K562 (cell line): ENCODE data around the gene ALPK1. TPM values are rescaled to one million over a fixed set of nuclear protein-coding genes. Genes with fewer than 3 reads are reported as not detected.

Source experiments
- ATAC-seq: fragments of 200-7000 bp; cut with Tn5 transposase; 3 replicates; pipeline ENCODE4 v1.9.1; 2020; ENCODE audit warnings: moderate library complexity
- BruUV-seq: library from RNA; stranded (reverse); fragments of 400-500 nt; replicated peaks from 2 replicates; lab custom pipeline; 2021; lab: Mats Ljungman, UMichigan
- CTCF ChIA-PET: fragments of 300-600 bp; formaldehyde crosslinking; extraction: SDS; loops from one replicate; lab custom pipeline; 2021; ENCODE audit warnings: low intra/inter-chr PET ratio; lab: Yijun Ruan, JAX
- POLR2A ChIA-PET: fragments of 300-600, 350-650 bp; sonication (Branson Sonifier 250); formaldehyde crosslinking; extraction: SDS; loops from one replicate; lab custom pipeline; 2021; ENCODE audit warnings: antibody characterized with exemption, inconsistent platforms; lab: Yijun Ruan, JAX
- DNase-seq, 4 experiments: peaks; one replicate each; pipeline versions ENCODE4 v3.0.0 to v3.0.0-alpha.2; 2011 to 2018; ENCODE audit warnings: low spot score in 3 of 4, mixed read lengths in 3 of 4; ENCODE audit errors: extremely low read depth in 1 of 4
- FAIRE-seq: peaks from 2 replicates; lab custom pipeline; 2011; peaks lifted over from hg19 to GRCh38; lab: Jason Lieb, UNC
- H2AFZ ChIP-seq: 2 replicates; pipeline ENCODE4 v1.6.0; 2011; ENCODE audit warnings: low read depth, low read length, control low read depth, inconsistent platforms
- H3K27ac ChIP-seq: fragments of 200-600 bp; 3 replicates; pipeline ENCODE4 v1.8.0; 2011; ENCODE audit warnings: low read depth, mild to moderate bottlenecking, control low read depth, inconsistent platforms, low read length, moderate library complexity, mixed read lengths; ENCODE audit errors: extremely low read depth
- H3K27me3 ChIP-seq, 2 experiments: fragments of 300-600 bp in 1 of 2; 2 replicates in 1 of 2; 3 replicates in 1 of 2; pipeline versions ENCODE4 v1.6.0 to v1.8.0; 2011; ENCODE audit warnings: inconsistent platforms in 2 of 2, low read length in 2 of 2, mild to moderate bottlenecking in 1 of 2, mixed read lengths in 1 of 2, moderate library complexity in 1 of 2; ENCODE audit not compliant: control insufficient read depth in 2 of 2, insufficient read depth in 2 of 2
- H3K36me3 ChIP-seq: fragments of 300-600 bp; 3 replicates; pipeline ENCODE4 v1.8.0; 2011; ENCODE audit warnings: mild to moderate bottlenecking, low read length, inconsistent platforms; ENCODE audit not compliant: control insufficient read depth, insufficient read depth
- H3K4me1 ChIP-seq, 2 experiments: fragments of 200-600 bp in 1 of 2; replicated peaks in 1 of 2; 2 replicates in 1 of 2; 3 replicates in 1 of 2; pipeline versions ENCODE4 v1.5.1 to v1.8.0; 2011; ENCODE audit warnings: inconsistent platforms in 2 of 2, low read length in 2 of 2, mild to moderate bottlenecking in 1 of 2, mixed read lengths in 1 of 2, moderate library complexity in 1 of 2; ENCODE audit not compliant: control insufficient read depth in 2 of 2, insufficient read depth in 2 of 2
- H3K4me2 ChIP-seq: 2 replicates; pipeline ENCODE4 v1.6.1; 2011; ENCODE audit warnings: low read length, control low read depth, inconsistent platforms, mixed read lengths; ENCODE audit not compliant: insufficient read depth
- H3K4me3 ChIP-seq: fragments of 200-600 bp; sonication (generic), shearing (Covaris generic); 2 replicates; pipeline ENCODE4 v1.5.1; 2016; ENCODE audit warnings: control low read depth, inconsistent platforms
- H3K79me2 ChIP-seq: fragments of 200-600 bp; 3 replicates; pipeline ENCODE4 v1.8.0; 2011; ENCODE audit warnings: low read length, inconsistent platforms; ENCODE audit not compliant: control insufficient read depth, insufficient read depth
- H3K9ac ChIP-seq, 2 experiments: 2 replicates each; pipeline versions ENCODE4 v1.6.0 to v1.6.1; 2011; ENCODE audit warnings: low read depth in 2 of 2, low read length in 2 of 2, control low read depth in 1 of 2, inconsistent platforms in 1 of 2, mild to moderate bottlenecking in 1 of 2, mixed read lengths in 1 of 2; ENCODE audit not compliant: insufficient read depth in 1 of 2
- H3K9me1 ChIP-seq: one replicate; pipeline ENCODE4 v1.6.0; 2011; ENCODE audit warnings: inconsistent platforms, mild to moderate bottlenecking, low read length, moderate library complexity; ENCODE audit not compliant: control insufficient read depth, insufficient read depth
- H3K9me3 ChIP-seq: replicated peaks from 2 replicates; pipeline ENCODE4 v1.5.1; 2011; ENCODE audit warnings: low read depth, low read length, inconsistent platforms; ENCODE audit not compliant: control insufficient read depth, insufficient read depth
- H4K20me1 ChIP-seq: replicated peaks from 2 replicates; pipeline ENCODE4 v1.6.1; 2011; ENCODE audit warnings: low read length, inconsistent platforms, mixed read lengths; ENCODE audit not compliant: control insufficient read depth, insufficient read depth
- CTBP1 ChIP-seq: fragments of 450-650 bp; IDR thresholded peaks from 2 replicates; pipeline ENCODE4 v1.6.1; 2016; ENCODE audit warnings: borderline replicate concordance
- ESRRA ChIP-seq: fragments of 450-650 bp; IDR thresholded peaks from 2 replicates; pipeline ENCODE4 v1.6.1; 2014; ENCODE audit warnings: low read depth, mild to moderate bottlenecking, moderate library complexity, borderline replicate concordance
- ESRRB ChIP-seq: fragments of 250-450 bp; sonication (Bioruptor Pico); IDR thresholded peaks from 2 replicates; pipeline ENCODE4 v1.5.0; 2020; ENCODE audit warnings: mild to moderate bottlenecking, moderate library complexity, borderline replicate concordance
- OTX1 ChIP-seq: fragments of 450-650 bp; formaldehyde crosslinking; IDR thresholded peaks from 2 replicates; pipeline ENCODE4 v1.4.0; 2022; ENCODE audit warnings: mild to moderate bottlenecking
- PHF20 ChIP-seq: fragments of 450-650 bp; IDR thresholded peaks from 2 replicates; pipeline ENCODE4 v1.6.1; 2018; ENCODE audit not compliant: partially characterized antibody
- SMARCB1 ChIP-seq: IDR thresholded peaks from 2 replicates; pipeline ENCODE4 v1.6.1; 2011; ENCODE audit warnings: improper control_type of control experiment, low read depth; ENCODE audit not compliant: insufficient read length
- ZNF212 ChIP-seq: fragments of 450-650 bp; formaldehyde crosslinking; IDR thresholded peaks from 2 replicates; pipeline ENCODE4 v1.4.0; 2020; ENCODE audit warnings: mild to moderate bottlenecking
- ZNF282 ChIP-seq: sonication (generic); formaldehyde crosslinking; IDR thresholded peaks from 2 replicates; pipeline ENCODE4 v1.8.1; 2023; ENCODE audit warnings: missing genetic modification reagents
- ZNF79 ChIP-seq: fragments of 250-450 bp; sonication (Bioruptor Pico); IDR thresholded peaks from 2 replicates; pipeline ENCODE4 v1.4.0; 2020; ENCODE audit warnings: low read depth, mild to moderate bottlenecking, moderate library complexity
- ZSCAN29 ChIP-seq: fragments of 450-650 bp; IDR thresholded peaks from 2 replicates; pipeline ENCODE4 v1.6.1; 2017
- WGBS: fragments of 100-300 bp; shearing (Covaris generic); methylation state at CpG from one replicate; pipeline ENCODE4 v1.1.6; 2016; ENCODE audit warnings: low coverage, mixed read lengths; ENCODE audit not compliant: insufficient coverage; ENCODE audit errors: missing lambda C conversion rate; 5-methylcytosine and 5-hydroxymethylcytosine counted together
- in situ Hi-C: fragments of 300-500 bp; cut with MboI; formaldehyde crosslinking; loops from 4 replicates; pipeline ENCODE4 v1.15.0; 2018; ENCODE audit warnings: inconsistent platforms, mixed read lengths
- intact Hi-C: fragments of 100-400 bp; cut with micrococcal nuclease; formaldehyde crosslinking; loops from 2 replicates; pipeline ENCODE4 v1.14.2; 2022
- polyA plus RNA-seq, 8 experiments: library from polyadenylated mRNA; depleted of rRNA in 4 of 8; stranded (reverse) in 5 of 8; unstranded in 3 of 8; fragments of >200 nt; fragmentation: Nextera tagmentation in 2 of 8; fragmentation: Illumina TruSeq in 1 of 8; extraction: Ambion mirVana in 2 of 8; extraction: Trizol in 1 of 8; gene quantifications; 2 replicates each; pipeline versions ENCODE4 v1.2.1 to v1.2.3, GENCODE V29; 2011 to 2014; ENCODE audit warnings: inconsistent platforms in 1 of 8, missing spikeins in 1 of 8
- total RNA-seq, 7 experiments: library from RNA; depleted of rRNA in 6 of 7; stranded (reverse); fragments of >200 nt in 6 of 7; fragmentation: Illumina TruSeq in 2 of 7; extraction: Trizol in 2 of 7; gene quantifications; 2 replicates each; pipeline versions ENCODE4 v1.2.1 to v1.2.3, GENCODE V29; 2011 to 2021; ENCODE audit warnings: low replicate concordance in 1 of 7
- TF ChIP-seq, protein P1 (sequence below): sonication (generic); formaldehyde crosslinking; IDR thresholded peaks from 2 replicates; pipeline ENCODE4 v1.8.1; 2023; ENCODE audit warnings: mild to moderate bottlenecking, missing genetic modification reagents
- TF ChIP-seq, protein P2 (sequence below): fragments of 450-650 bp; formaldehyde crosslinking; IDR thresholded peaks from 2 replicates; pipeline ENCODE4 v1.4.0; 2022; ENCODE audit warnings: missing genetic modification characterization
- TF ChIP-seq, protein P3 (sequence below): fragments of 450-650 bp; formaldehyde crosslinking; conservative IDR thresholded peaks from 2 replicates; pipeline ENCODE4 v1.4.0; 2022; ENCODE audit warnings: mild to moderate bottlenecking, missing genetic modification characterization
- TF ChIP-seq, protein P4 (sequence below): fragments of 450-650 bp; IDR thresholded peaks from 2 replicates; pipeline ENCODE4 v1.6.1; 2014; ENCODE audit warnings: low read depth, mild to moderate bottlenecking, moderate library complexity, borderline replicate concordance
- TF ChIP-seq, protein P5 (sequence below): sonication (generic); formaldehyde crosslinking; IDR thresholded peaks from 2 replicates; pipeline ENCODE4 v1.8.1; 2022; ENCODE audit warnings: missing genetic modification reagents
- TF ChIP-seq, protein P6 (sequence below): fragments of 450-650 bp; formaldehyde crosslinking; IDR thresholded peaks from 2 replicates; pipeline ENCODE4 v1.4.0; 2020; ENCODE audit warnings: mild to moderate bottlenecking, moderate library complexity

The ALPK1 gene
- total and polyA plus RNA-seq, 9 of the 15 experiments (the other 6 are each of a cell fraction or from before 2014, with no cell fraction given), result 2.3 to 6.9 (median 4.6) TPM

DNA sequence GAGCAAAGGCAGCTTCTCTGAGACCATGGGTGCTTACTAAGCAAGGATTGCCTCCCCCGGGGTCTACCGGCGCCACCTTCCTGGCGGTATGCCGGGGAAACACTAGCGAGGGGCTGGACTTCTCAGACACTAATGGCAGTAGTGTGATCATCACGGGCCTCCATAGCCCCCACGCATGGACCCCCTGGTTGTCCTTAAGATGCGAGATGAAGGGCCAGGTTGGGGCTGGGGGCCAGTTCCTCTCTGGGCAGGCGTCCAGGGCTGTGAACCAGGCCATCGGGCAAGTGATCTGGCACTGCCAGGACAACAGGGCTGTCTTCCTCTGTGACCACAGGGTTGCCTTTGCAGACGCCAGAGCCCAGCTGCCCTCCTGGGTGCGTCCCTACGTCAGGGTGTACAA, 60.7 kb downstream of the ALPK1 start:
- H3K9me3 ChIP-seq, result no peaks in the 10 kb centered on the region
- CTCF ChIA-PET, result no interaction called here
- WGBS, result 5% methylated on average over 13 of the region's 14 CpGs
- no peak overlapping the region for H3K4me2 ChIP-seq
- H3K9ac ChIP-seq, result no peak overlapping the region
- in situ Hi-C loops, result no loop called here
- FAIRE-seq, result no peak
- H4K20me1 ChIP-seq, result no peaks in the 10 kb centered on the region
- H2AFZ ChIP-seq, result no peak overlapping the region
- H3K27ac ChIP-seq, result no peak overlapping the region
- POLR2A ChIA-PET, result no interaction called here
- no TSS peak for BruUV-seq
- no peak for ATAC-seq
- H3K79me2 ChIP-seq, result no peaks in the 10 kb centered on the region
- DNase-seq, result no peak
- no peaks in the 10 kb centered on the region for H3K36me3 ChIP-seq
- H3K4me1 ChIP-seq, result no peaks in the 10 kb centered on the region
- no peak overlapping the region for H3K4me3 ChIP-seq
- H3K27me3 ChIP-seq, result peaks cover 7 to 48% of the 10 kb centered on the region in 2 experiments; a peak in 4 of 5 replicates
- intact Hi-C loops, result no loop called here
- no peaks in the 10 kb centered on the region for H3K9me1 ChIP-seq
- TF ChIP-seq, protein P1, sequence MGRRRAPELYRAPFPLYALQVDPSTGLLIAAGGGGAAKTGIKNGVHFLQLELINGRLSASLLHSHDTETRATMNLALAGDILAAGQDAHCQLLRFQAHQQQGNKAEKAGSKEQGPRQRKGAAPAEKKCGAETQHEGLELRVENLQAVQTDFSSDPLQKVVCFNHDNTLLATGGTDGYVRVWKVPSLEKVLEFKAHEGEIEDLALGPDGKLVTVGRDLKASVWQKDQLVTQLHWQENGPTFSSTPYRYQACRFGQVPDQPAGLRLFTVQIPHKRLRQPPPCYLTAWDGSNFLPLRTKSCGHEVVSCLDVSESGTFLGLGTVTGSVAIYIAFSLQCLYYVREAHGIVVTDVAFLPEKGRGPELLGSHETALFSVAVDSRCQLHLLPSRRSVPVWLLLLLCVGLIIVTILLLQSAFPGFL, result no peak
- TF ChIP-seq, protein P2, sequence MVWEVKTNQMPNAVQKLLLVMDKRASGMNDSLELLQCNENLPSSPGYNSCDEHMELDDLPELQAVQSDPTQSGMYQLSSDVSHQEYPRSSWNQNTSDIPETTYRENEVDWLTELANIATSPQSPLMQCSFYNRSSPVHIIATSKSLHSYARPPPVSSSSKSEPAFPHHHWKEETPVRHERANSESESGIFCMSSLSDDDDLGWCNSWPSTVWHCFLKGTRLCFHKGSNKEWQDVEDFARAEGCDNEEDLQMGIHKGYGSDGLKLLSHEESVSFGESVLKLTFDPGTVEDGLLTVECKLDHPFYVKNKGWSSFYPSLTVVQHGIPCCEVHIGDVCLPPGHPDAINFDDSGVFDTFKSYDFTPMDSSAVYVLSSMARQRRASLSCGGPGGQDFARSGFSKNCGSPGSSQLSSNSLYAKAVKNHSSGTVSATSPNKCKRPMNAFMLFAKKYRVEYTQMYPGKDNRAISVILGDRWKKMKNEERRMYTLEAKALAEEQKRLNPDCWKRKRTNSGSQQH (CRISPR knock-in tag), result no peak
- TF ChIP-seq ESRRB (CRISPR knock-in tag) (no peak), CTBP1 (no peak), PHF20 (no peak), ZSCAN29 (no peak), ESRRA (no peak), ZNF79 (CRISPR knock-in tag) (no peak), OTX1 (CRISPR knock-in tag) (no peak), ZNF282 (CRISPR knock-in tag) (no peak), SMARCB1 (no peak), ZNF212 (CRISPR knock-in tag) (no peak)
- TF ChIP-seq, protein P3, sequence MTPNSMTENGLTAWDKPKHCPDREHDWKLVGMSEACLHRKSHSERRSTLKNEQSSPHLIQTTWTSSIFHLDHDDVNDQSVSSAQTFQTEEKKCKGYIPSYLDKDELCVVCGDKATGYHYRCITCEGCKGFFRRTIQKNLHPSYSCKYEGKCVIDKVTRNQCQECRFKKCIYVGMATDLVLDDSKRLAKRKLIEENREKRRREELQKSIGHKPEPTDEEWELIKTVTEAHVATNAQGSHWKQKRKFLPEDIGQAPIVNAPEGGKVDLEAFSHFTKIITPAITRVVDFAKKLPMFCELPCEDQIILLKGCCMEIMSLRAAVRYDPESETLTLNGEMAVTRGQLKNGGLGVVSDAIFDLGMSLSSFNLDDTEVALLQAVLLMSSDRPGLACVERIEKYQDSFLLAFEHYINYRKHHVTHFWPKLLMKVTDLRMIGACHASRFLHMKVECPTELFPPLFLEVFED (CRISPR knock-in tag), result no peak
- TF ChIP-seq, protein P4, sequence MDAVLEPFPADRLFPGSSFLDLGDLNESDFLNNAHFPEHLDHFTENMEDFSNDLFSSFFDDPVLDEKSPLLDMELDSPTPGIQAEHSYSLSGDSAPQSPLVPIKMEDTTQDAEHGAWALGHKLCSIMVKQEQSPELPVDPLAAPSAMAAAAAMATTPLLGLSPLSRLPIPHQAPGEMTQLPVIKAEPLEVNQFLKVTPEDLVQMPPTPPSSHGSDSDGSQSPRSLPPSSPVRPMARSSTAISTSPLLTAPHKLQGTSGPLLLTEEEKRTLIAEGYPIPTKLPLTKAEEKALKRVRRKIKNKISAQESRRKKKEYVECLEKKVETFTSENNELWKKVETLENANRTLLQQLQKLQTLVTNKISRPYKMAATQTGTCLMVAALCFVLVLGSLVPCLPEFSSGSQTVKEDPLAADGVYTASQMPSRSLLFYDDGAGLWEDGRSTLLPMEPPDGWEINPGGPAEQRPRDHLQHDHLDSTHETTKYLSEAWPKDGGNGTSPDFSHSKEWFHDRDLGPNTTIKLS, result no peak
- TF ChIP-seq, protein P5, sequence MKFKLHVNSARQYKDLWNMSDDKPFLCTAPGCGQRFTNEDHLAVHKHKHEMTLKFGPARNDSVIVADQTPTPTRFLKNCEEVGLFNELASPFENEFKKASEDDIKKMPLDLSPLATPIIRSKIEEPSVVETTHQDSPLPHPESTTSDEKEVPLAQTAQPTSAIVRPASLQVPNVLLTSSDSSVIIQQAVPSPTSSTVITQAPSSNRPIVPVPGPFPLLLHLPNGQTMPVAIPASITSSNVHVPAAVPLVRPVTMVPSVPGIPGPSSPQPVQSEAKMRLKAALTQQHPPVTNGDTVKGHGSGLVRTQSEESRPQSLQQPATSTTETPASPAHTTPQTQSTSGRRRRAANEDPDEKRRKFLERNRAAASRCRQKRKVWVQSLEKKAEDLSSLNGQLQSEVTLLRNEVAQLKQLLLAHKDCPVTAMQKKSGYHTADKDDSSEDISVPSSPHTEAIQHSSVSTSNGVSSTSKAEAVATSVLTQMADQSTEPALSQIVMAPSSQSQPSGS, result no peak
- TF ChIP-seq, protein P6, sequence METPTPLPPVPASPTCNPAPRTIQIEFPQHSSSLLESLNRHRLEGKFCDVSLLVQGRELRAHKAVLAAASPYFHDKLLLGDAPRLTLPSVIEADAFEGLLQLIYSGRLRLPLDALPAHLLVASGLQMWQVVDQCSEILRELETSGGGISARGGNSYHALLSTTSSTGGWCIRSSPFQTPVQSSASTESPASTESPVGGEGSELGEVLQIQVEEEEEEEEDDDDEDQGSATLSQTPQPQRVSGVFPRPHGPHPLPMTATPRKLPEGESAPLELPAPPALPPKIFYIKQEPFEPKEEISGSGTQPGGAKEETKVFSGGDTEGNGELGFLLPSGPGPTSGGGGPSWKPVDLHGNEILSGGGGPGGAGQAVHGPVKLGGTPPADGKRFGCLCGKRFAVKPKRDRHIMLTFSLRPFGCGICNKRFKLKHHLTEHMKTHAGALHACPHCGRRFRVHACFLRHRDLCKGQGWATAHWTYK (CRISPR knock-in tag), result no peak
